PC-3 (cell line): Measurements from ENCODE around the gene GOLGA7B.

Experiments
- CTCF ChIP-seq: fragments of 300-600 bp; sonication (generic); conservative IDR thresholded peaks from 2 replicates; pipeline ENCODE4 v1.5.1; 2017; ENCODE audit warnings: antibody characterized with exemption, low read depth, mild to moderate bottlenecking, low read length
- EZH2 ChIP-seq: fragments of 300-600 bp; sonication (generic); IDR thresholded peaks from one replicate; pipeline ENCODE4 v1.6.1; 2017; ENCODE audit warnings: antibody characterized with exemption, mild to moderate bottlenecking, low read length; ENCODE audit not compliant: unreplicated experiment
- EZH2phosphoT487 ChIP-seq: fragments of 300-600 bp; sonication (generic); IDR thresholded peaks from 2 replicates; pipeline ENCODE4 v1.6.1; 2018; ENCODE audit warnings: mild to moderate bottlenecking, antibody characterized with exemption, low read length, borderline replicate concordance

DNA sequence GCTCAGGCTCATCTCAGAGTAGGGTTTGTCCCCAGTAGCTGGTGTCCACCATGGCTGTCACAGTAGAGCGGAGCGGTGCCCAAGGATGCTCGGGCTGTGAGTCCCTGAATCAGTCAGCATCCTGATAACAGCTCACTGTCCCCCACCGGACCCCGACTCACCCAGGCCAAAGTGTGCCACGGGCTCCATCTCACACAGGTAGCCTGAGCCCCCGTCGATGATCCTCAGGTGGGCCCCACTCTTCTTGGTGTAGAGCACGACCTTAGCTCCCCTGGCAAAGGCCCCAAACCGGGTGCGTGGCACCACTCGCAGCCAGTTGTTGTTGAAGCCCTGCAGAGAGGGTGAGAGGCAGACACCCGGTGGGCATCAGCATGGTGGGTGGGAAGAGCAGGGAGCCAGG, 45.4 kb downstream of the GOLGA7B start:
- TF ChIP-seq EZH2 (no peak), CTCF (no peak), EZH2phosphoT487 (no peak)
